ENCODE measurements around the gene MFN1. TPM values are rescaled to one million over a fixed set of nuclear protein-coding genes. Genes with fewer than 3 reads are reported as not detected.

Gene MFN1
- total RNA-seq, 2 donors from 2014 or later = 37.3 to 44.3 TPM

GRCh38 chr3:179436517-179436916 is 89.0 kb downstream of the MFN1 start:
- Histone ChIP-seq H3K27me3 (replicated peaks; ENCODE audit: insufficient read depth) (no peaks in the 10 kb centered on the region), H3K4me3 (no peak overlapping the region), H3K9me3 (no peaks in the 10 kb centered on the region), H3K36me3 (no peaks in the 10 kb centered on the region), H3K27ac (no peak overlapping the region), H3K4me1 (replicated peaks) (no peaks in the 10 kb centered on the region)
- no peak for TF ChIP-seq CTCF (IDR thresholded peaks at IDR 0.05)
- DNase-seq (ENCODE audit: low spot score) = no peak
- 80% methylated on average over 3 of the region's 3 CpGs for WGBS
- intact Hi-C loops (cut with DNase I) = no loop called here

GRCh38 chr3:179438841-179439240 is 91.3 kb downstream of the MFN1 start:
- Histone ChIP-seq H3K27ac (no peak overlapping the region), H3K27me3 (replicated peaks; ENCODE audit: insufficient read depth) (no peaks in the 10 kb centered on the region), H3K36me3 (no peaks in the 10 kb centered on the region), H3K4me1 (replicated peaks) (no peaks in the 10 kb centered on the region), H3K9me3 (no peaks in the 10 kb centered on the region), H3K4me3 (no peak overlapping the region)
- intact Hi-C loops (cut with DNase I) = no loop called here
- WGBS = 42% methylated on average over 5 of the region's 5 CpGs
- DNase-seq (ENCODE audit: low spot score) = no peak
- TF ChIP-seq CTCF (IDR thresholded peaks at IDR 0.05) = no peak

Other genes with a start within 250 kb of the MFN1 start
- gene PIK3CA, start 199.4 kb upstream of the MFN1 start, total RNA-seq = 10 to 100 TPM; 10.2 to 21.9 TPM
- 1 to 10 TPM; 2.0 to 4.7 TPM for gene KCNMB3, start 96.6 kb upstream of the MFN1 start, total RNA-seq
- 10 to 100 TPM; 48.6 to 50.7 TPM for gene ZNF639, start 24.7 kb upstream of the MFN1 start, total RNA-seq
- gene GNB4, start 103.8 kb downstream of the MFN1 start, total RNA-seq = 10 to 100 TPM in 1 of 2 donors, 1 to 10 TPM in 1; 6.3 to 11.9 TPM
- gene ACTL6A, start 215.2 kb downstream of the MFN1 start, total RNA-seq = 10 to 100 TPM; 35.6 to 73.6 TPM